GM19193 (cell line): ENCODE data around the gene OR2AT4.

Experiments
- POLR2A ChIP-seq: IDR thresholded peaks from 4 replicates; pipeline ENCODE4 v1.6.1; 2011; ENCODE audit not compliant: insufficient read depth, insufficient read length; ENCODE audit errors: extremely low read depth

OR2AT4 gene

DNA sequence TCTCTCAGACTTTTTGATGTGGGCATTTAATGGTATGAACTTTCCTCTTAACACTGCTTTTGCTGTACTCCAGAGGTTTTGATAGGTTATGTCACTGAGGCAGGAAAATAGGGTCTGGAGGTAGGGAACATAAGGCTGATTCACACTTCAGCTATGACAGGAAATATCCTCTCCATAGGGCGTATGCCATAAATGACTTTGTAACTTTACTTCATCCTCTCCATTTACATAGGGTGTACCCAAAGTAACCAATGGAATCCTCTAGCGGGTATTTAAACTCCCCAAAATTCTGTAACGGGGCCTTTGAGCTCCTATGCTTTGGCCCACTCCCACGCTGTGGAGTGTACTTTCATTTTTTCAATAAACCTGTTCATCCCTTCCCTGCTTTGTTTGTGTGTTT lies 49.5 kb downstream of the OR2AT4 start:
- no peak for TF ChIP-seq POLR2A

- no peak for TF ChIP-seq POLR2A
These were observed 55.4 kb downstream of the OR2AT4 start for GRCh38 chr11:75041263-75041662.

DNA sequence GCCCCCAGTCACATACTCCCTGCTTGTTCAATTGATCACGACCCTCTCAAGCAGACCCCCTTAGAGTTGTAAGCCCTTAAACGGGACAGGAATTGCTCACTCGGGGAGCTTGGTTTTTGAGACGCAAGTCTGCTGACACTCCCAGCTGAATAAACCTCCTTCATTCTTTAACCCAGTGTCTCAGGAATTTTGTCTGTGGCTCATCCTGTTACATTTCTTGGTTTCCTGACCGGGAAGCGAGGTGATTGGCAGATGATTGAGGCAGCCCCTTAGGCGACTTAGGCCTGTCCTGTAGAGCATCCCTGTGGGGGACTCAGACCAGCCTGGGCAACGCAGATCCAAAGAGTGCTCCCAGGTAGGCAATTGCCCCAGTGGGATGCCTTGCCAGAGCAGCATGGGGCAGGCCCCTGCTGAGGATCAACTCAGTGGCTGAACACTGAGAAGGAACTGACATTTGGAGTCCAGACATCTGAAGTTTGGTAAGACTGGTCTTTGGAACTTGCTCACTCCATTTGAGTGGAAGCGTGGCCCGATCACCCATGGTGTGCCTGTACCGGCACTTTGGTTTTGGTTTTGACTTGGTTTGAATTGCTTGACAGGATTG lies 56.4 kb downstream of the OR2AT4 start:
- no peak for TF ChIP-seq POLR2A

DNA sequence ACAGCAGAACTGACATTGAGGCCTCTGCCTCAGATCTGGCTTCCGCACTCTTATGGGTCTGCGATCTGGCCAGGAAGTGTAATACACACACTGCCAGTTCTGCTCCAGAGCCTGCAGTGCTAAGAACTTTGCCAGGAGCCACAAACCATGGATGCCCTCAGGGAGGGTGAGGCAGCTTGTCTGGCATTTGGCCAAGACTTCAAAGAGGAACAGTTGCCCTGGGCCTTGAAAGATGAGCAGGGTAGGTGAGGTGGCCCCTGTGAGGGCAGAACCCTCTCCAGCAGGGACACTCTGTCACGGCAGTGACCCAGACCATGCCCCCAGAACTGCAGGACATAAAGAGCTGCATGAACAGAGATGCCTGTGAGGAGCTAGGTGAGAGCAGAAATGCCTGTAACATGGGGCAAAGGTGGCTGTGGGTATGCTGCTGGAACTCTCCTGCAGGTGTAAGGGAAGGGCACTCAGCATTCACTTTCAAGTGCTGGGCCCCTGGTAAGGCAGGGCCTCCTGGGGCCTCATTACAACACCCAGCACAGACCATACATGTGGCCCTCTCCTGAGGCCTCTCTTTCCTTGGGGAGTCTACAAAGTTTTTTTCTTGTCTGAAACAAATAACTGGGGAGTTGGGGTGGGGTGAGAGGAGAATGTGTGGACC lies 60.6 kb downstream of the OR2AT4 start:
- no peak for TF ChIP-seq POLR2A

GRCh38 chr11:75035256-75035655 lies 61.4 kb downstream of the OR2AT4 start:
- no peak for TF ChIP-seq POLR2A

GRCh38 chr11:75033916-75034315 lies 62.8 kb downstream of the OR2AT4 start:
- TF ChIP-seq POLR2A, result no peak

- no peak for TF ChIP-seq POLR2A
These were observed 64.1 kb downstream of the OR2AT4 start for GRCh38 chr11:75032550-75032935.

GRCh38 chr11:75031771-75032549 lies 64.7 kb downstream of the OR2AT4 start:
- TF ChIP-seq POLR2A, result no peak
